Measurements from ENCODE around the gene HEXIM1. TPM values are rescaled to one million over a fixed set of nuclear protein-coding genes. Genes with fewer than 3 reads are reported as not detected.

The HEXIM1 gene
- total RNA-seq, 1 experiment from 2014 or later = 29.6 TPM

GRCh38 chr17:45144199-45145034, 3.9 kb upstream of the HEXIM1 start (continued):
- no peak; the same call in 1 of the 2 replicates for TF ChIP-seq HMGXB4 (CRISPR knock-in tag; IDR thresholded peaks at IDR 0.05)
- no peak for TF ChIP-seq TEAD1 (CRISPR knock-in tag; IDR thresholded peaks at IDR 0.05)
- 0 out of 2 replicates have a peak, but pooled peaks have one; percentile 9 for TF ChIP-seq NFE2L1 (CRISPR knock-in tag; IDR thresholded peaks at IDR 0.05)
- no peak for TF ChIP-seq AFF4 (CRISPR knock-in tag; IDR thresholded peaks at IDR 0.05; ENCODE audit: borderline replicate concordance)
- no peak for TF ChIP-seq ZNF512 (CRISPR knock-in tag; IDR thresholded peaks at IDR 0.05; ENCODE audit: borderline replicate concordance)
- 0 out of 2 replicates have a peak, but pooled peaks have one; percentile 42 for TF ChIP-seq KAT7 (CRISPR knock-in tag; IDR thresholded peaks at IDR 0.05; ENCODE audit: borderline replicate concordance)
- TF ChIP-seq ATF1 (CRISPR knock-in tag; IDR thresholded peaks at IDR 0.05) = no peak
- TF ChIP-seq TCF7 (CRISPR knock-in tag; IDR thresholded peaks at IDR 0.05; ENCODE audit: low read depth) = no peak
- TF ChIP-seq RORB (CRISPR knock-in tag; IDR thresholded peaks at IDR 0.05) = no peak
- no peak for TF ChIP-seq CTCF (IDR thresholded peaks at IDR 0.05)
- no peak for TF ChIP-seq ETV6 (CRISPR knock-in tag; IDR thresholded peaks at IDR 0.05)
- TF ChIP-seq FOXJ3 (CRISPR knock-in tag; IDR thresholded peaks at IDR 0.05; ENCODE audit: borderline replicate concordance) = no peak
- no peak for TF ChIP-seq E2F4 (CRISPR knock-in tag; IDR thresholded peaks at IDR 0.05; ENCODE audit: borderline replicate concordance, low read depth)
- no peak for TF ChIP-seq OVOL2 (CRISPR knock-in tag; IDR thresholded peaks at IDR 0.05; ENCODE audit: borderline replicate concordance)
- TF ChIP-seq ATF2 (CRISPR knock-in tag; IDR thresholded peaks at IDR 0.05; ENCODE audit: borderline replicate concordance, low read depth) = no peak
- TF ChIP-seq E2F1 (CRISPR knock-in tag; IDR thresholded peaks at IDR 0.05) = no peak
- TF ChIP-seq ERG (CRISPR knock-in tag; IDR thresholded peaks at IDR 0.05) = no peak
- no peak for TF ChIP-seq ZSCAN18 (CRISPR knock-in tag; IDR thresholded peaks at IDR 0.05)
- TF ChIP-seq CREM (CRISPR knock-in tag; IDR thresholded peaks at IDR 0.05) = 0 out of 2 replicates have a peak, but pooled peaks have one; percentile 37
- no peak for TF ChIP-seq EMX1 (CRISPR knock-in tag; IDR thresholded peaks at IDR 0.05)
- TF ChIP-seq HMGA2 (CRISPR knock-in tag; IDR thresholded peaks at IDR 0.05) = no peak
